GM19240 (cell line): ENCODE measurements around the gene MRPS21.
A peak's percentile ranks its signal among the peaks of the same experiment; 100 is the strongest.

ENCODE experiments used
- DNase-seq: peaks from one replicate; pipeline ENCODE4 v3.0.0; 2011; ENCODE audit warnings: low spot score; ENCODE audit not compliant: insufficient read length

MRPS21 gene

DNA sequence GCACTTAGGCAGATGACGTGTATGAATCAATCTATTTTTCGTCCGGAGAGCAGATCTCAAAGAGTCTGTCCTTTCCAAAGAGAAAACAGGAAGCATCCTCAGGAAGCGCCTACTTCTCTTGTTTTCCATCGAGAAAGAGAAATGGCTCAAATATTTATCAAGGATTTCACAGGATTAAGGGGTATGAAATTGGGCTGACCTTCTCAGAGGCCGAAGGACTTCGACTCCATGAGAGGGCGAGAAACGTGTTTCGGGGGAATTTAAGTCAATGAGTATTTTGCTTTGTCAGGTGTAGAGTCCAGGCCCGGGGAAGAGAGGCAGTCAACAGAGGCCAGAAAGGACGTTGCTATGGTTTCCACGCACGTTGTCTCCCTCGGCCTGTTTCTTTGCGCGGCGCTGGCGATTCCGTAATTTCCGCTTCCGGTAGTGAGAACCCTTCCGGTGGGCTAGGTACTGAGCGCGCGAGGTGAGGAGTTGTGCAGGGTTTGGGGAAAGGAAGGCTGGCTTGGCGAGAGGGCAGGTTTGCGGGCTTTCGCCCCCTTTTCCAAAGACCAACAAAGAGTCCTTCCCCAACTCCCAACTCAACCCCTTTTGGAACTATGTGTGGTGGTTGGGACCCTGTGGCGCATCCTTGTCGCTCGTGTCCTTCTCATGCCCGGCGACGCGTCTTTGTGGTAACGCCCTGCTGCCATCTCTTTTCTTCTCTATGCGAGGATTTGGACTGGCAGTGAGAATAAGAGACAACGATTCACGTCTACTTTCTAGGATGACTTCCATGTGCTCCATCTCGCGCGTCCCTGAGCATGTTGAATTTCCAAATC is at the start of gene MRPS21:
TSS of gene MRPS21 (plus strand) at position 429 of the 821 bp plus-strand sequence. CDS start 506 bp downstream, outside the sequence.
- peak; percentile 79 for DNase-seq

- DNase-seq = no peak
Measured at GRCh38 chr1:150249936-150250335, 43.7 kb upstream of the MRPS21 start.

DNA sequence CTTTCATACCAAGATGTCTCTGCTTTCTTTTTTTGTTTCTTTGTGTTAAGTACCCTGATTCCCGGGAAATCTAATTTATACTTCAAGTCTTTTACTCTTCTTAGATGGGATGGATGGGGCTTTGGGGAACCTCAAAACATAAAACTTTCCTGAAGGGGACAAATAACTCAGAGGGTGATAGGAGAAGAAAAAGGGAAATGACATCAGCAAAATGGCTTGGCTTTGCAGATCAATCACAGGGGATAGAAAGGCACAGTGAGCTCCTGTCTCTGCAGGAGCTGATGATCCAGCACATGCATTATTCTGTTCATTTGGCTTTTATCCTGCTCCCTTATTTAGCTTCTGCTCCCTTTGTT is 37.5 kb upstream of the MRPS21 start:
- no peak for DNase-seq

DNA sequence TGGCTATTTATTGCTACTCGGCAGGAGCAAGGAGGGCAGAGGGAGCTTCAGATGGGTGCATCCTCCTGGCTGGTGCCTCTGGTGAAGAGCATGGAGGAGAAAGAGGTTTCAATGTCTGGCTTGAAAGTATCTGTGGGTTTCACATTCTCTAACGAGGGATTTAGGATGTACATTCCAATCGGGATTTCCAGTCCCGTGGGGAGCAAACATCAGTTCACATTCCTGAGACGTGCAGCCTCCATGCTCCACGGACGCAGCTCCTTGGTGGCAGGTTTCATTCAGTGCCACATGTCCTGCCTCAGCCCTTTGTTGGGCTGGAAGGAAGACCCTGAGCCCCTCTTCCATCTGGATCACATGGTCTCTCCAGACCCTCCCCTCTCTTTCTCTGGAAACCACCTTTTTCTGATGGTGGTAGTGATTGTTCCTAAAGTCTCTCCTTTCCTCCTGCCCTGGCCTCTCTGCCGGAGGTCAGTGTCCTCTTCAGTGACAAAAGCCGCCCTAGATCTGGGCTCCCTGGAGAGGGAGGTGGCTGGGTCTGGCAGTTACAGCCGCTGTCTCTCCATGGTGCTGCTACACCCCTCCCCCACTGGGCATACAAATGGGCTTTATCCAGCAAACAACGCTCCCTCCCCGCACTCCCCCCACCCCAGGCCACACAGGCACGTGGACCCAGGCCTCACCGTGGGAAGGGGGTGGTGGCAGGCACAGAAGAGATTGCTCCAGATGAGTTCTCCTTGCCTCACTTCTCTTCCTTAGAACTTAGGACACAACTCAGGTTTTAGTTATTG is 36.9 kb upstream of the MRPS21 start:
- DNase-seq = no peak

DNA sequence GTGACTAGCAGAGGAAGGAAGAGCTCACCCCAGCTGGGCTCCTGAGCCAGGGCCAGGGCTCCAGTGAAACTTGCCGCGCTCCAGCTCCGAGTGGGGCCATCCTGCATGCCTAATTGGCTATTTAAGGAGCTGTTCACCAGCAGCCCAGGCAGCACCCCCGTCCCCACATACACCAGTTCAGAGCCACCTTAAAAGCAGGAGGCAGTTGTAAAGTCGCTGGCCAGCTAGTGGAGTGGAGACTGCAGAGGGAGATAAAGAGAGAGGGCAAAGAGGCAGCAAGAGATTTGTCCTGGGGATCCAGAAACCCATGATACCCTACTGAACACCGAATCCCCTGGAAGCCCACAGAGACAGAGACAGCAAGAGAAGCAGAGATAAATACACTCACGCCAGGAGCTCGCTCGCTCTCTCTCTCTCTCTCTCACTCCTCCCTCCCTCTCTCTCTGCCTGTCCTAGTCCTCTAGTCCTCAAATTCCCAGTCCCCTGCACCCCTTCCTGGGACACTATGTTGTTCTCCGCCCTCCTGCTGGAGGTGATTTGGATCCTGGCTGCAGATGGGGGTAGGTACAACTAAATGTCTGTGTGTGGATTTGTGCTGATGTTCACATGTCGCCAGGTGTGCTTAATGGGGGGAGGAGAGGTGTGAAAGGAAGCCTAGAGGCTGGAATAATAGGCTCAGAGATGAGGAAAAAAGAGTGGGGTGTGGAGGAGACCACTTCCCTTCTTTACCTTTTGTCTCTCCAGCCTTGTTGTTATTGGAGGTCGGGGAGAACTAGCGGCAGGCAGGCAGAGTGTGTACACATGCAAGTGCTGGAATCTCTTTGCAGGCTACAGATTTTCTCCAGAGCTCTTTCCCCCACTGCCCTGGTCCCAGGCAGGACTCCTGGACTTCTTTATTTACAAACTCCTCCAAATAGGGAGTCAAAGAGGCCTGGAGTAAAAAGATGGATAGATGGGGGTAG is 35.8 kb upstream of the MRPS21 start, which contains the start of gene CA14:
TSS of gene CA14 (plus strand) at position 151 of the 962 bp plus-strand sequence. CDS start at position 506, 355 bp downstream.
- no peak for DNase-seq

- no peak for DNase-seq
Measured at GRCh38 chr1:150259217-150259616, 34.4 kb upstream of the MRPS21 start.

DNA sequence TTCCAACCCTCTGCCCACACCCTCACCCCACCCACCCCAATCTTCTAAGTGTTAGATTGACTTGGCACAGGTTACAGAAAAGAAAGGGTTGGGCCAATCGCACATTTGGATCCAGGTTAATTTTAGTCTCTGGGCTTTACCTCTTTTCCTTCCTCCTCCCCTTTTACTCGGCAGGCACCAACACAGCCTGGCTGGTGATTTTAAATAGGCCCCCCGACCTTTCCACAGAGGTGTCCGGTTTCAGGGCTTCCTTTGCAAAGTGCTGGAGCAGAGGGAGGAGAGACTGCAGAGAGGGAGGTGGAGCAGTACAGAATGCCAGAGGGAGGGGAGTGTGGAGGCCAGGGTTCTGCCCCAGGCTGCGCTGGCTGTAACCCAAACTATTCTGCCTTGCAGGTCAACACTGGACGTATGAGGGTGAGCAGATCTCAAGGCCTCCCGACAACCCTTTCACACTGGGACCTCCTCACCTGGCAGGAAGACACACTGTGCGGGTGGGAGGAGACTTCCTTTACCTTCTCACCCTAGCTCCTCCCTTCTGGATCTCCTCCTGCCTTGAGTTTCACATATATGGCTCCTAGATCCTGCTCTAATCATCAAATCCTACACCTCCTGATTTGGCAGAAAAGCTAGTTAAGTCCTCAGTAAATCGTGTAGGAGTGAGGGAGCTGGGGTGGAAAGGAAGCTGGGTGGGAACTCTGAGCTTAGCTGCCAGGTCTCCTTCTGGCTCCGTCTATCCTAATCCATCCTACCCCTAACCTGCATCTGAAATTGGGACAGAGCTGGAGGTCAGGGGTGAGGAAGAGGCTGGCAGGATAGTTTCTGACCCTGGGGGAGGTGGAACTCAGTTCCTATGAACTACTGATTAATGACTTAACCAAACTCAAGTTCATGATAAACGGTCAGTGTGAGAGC is 33.6 kb upstream of the MRPS21 start:
- DNase-seq = no peak

- no peak for DNase-seq
Measured at GRCh38 chr1:150261367-150261766, 32.3 kb upstream of the MRPS21 start.

- no peak for DNase-seq
Measured at GRCh38 chr1:150262388-150263320, 31.0 kb upstream of the MRPS21 start.

DNA sequence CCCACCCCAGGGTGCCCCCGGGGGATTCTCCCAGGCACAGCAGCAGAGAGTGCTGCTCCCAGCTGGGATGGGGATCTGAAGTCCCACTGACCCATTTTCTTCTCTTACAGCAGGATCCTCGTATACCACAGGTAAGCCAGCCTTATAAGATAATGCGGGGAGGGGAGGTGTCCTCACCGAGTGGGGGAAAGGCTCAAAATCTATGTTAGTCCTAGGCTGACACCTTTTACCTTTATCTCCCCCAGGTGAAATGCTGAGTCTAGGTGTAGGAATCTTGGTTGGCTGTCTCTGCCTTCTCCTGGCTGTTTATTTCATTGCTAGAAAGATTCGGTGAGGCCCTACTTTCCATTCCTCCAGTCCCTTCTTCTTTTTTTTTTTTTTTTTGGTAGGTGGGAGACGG is 30.1 kb upstream of the MRPS21 start:
- no peak for DNase-seq

DNA sequence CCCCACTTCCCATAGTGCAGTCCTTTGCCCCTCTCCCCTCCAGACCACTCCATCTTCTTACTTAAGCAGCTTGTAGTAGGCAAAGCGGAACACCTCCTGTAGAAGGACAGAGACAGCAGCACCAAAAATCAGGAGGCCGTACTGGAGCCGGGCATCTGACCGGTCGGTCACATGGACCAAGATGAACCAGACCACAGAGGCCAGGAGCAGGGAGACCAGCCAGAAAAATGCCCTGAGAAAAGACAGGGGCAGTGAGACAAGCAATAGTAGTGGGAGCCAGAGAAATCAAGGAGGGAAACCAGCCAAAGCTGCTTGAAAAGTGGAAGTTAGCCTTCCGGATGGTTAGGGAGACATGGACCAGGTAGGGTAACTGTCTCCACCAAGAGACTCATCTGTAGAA is 25.8 kb upstream of the MRPS21 start:
- DNase-seq = no peak

DNA sequence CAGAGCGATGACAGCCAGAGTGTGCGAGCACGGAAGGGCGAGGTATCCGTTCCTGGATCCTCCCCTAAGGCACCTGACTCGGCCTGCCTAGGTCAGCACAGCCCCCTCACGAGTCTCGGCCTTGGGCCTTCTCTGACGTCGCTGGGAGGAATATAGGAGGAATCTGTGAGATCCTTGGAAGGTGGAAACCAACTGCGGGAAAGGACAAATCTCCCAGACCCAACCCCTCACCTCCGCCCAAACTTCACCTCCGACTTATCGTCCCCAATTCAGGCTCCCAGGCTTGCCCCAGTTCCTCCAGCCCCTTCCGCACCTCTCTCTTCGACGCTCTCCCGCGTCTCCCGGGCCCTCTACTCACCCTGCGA is 25.3 kb upstream of the MRPS21 start:
- DNase-seq = no peak

DNA sequence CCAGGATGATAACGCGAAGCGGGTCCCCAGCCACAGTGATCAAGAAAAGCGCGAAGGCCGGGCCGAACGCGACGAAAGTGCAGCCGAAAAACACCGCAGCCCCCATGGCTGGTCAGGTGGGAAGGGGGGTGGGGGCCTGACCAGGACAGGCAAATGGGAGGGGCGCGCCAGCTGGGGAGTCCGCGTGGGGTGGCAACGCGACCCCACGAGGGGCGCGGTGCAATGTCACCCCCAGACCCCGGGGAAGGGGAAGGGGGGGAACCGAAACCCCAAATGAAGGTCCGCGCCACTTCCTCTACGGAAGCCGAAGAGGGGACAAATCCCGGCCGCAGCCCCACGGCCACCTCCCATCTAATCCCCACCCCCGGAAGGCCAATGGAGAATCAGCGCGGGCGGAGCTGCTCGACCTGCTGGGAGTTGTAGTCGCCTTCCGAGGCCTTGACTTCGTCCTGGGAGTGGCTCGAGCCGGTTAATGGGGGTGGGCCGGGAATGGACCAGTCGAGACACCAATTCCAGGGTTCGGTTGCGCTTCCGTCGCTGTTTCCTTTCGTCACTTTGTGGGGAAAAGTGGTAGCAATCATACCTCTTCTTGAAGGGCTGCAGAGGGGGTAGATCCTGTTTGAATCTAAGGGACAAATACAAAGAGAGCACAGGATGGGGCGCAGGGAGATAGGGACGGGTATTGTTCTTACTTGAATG is 24.8 kb upstream of the MRPS21 start, which contains the start of gene APH1A:
TSS of gene APH1A (minus strand) at position 312 of the 699 bp plus-strand sequence. CDS start at position 106, 206 bp downstream.
- DNase-seq = peak; percentile 87

GRCh38 chr1:150269451-150269850 is 24.2 kb upstream of the MRPS21 start:
- no peak for DNase-seq

DNA sequence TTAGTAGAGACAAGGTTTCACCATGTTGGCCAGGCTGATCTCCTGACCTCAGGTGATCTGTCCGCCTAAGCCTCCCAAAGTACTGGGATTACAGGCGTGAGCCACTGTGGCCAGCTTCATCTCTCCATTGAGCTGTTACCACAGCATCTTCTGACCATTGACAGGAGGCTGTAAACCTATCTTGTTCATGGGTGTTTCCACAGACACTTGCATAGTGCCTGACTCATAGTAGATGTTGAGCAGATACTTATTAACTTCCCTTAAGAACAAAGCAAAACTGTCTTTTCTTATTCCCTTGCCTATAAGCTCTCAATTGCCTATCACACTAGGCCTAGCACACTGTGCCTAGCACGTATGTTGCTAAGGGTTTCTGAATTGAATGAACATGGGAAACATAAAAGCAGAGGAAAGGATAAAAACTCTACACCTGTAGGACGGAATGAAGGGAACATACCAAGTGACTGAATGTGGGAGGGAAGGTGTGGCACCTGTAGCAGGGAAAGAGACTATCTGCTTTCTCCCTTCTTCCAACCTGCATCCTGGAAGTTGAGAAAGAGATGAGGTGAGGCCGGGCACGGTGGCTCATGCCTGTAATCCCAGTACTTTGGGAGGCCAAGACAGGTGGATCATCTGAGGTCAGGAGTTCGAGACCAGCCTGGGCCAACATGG is 22.2 kb upstream of the MRPS21 start:
- no peak for DNase-seq

DNA sequence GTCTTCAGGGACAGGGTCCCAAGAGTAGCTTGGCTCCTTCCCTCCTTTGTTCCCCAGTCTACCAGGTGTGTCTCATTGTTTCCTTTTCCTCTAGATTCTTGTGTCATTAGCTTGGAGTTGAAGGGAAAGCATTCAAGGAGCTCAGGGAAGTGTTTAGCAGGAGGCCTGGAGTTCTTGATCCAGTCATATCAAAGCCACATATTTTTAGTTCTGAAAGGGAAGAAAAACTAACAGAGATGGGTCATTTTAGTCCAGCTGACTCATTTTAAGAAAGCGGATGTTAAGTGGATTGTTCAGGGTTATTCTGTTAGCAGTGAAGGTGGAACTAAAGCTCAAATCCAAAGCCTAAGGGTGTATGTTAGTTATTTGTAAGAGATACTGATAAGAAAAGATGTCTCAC is 20.4 kb upstream of the MRPS21 start:
- no peak for DNase-seq

DNA sequence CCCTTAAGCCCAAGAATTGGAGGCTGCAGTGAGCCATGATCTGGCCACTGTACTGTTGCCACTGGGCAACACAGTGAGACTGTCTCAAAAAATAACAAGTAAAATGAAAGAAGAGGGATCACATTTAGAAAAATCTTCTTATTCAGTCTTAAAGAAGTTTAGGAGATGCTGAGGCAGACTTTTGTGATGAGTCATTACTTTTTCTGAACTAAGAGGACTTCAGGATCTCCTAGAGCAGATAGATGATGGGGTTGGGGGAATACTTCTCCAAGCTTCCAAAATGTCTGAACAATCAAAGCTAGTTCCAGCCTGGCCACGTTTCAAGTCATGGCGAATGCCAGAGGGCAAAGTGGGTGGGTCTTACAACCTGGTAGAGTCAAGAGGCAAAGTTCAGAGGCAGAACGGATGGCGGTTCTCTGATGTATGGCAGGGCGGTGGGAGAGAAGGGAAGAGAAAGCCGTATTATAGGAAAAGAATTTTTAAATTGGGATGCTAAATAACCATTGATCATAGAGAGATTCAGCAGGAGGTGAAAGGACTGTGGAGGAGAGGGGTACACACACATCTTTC is 13.4 kb upstream of the MRPS21 start:
- DNase-seq = no peak
